ENCODE results near the gene ARID1B.

Gene ARID1B

DNA sequence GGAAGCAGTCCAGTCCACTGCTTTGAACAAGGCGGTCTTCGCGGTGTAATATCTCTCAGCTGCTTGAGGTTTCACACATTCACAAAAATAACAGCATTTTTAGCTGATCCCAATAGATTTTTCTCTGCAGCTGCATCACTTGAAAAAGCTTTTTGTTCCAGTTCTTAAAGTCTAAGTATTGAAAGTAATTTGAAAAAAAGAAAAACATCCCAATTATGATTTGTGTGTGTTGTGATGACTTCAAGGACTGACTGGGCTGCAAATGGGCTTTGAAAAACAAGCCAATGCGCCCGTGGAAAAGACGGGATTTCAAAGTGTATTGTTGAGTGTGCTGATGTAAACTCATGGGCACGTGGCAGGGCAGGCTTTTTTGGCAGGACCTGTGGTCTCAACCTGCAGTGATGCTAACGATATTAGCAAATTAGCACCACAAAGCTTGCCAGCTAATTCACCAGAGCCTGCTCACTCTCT, 395.1 kb downstream of the ARID1B start:
- Histone ChIP-seq H3K27me3 (ENCODE audit: insufficient read depth, low read length, poor library complexity) (no peaks in the 10 kb centered on the region), H3K27ac (ENCODE audit: low read length) (no peak overlapping the region), H3K4me2 (ENCODE audit: insufficient read depth, low read length) (no peak overlapping the region), H3K79me2 (ENCODE audit: insufficient read depth, low read length) (no peaks in the 10 kb centered on the region), H3K4me3 (ENCODE audit: low read depth in 1 of 2, low read length in 2 of 2) (no peak overlapping the region), H3K36me3 (ENCODE audit: insufficient read depth, low read length) (peaks cover 38% of the 10 kb centered on the region), H3K4me1 (ENCODE audit: insufficient read depth, low read length) (no peaks in the 10 kb centered on the region), H4K20me1 (ENCODE audit: insufficient read depth, low read length) (no peaks in the 10 kb centered on the region; the same call in 1 of the 2 replicates), H2AFZ (ENCODE audit: low read depth, low read length) (no peak overlapping the region), H3K9ac (ENCODE audit: low read depth, low read length) (no peak overlapping the region), H3K9me3 (ENCODE audit: insufficient read depth, low read length, severe bottlenecking) (no peaks in the 10 kb centered on the region)
- DNase-seq, result no peak
- no peak for ATAC-seq (ENCODE audit: insufficient read depth, low read depth)
- TF ChIP-seq, protein P1, sequence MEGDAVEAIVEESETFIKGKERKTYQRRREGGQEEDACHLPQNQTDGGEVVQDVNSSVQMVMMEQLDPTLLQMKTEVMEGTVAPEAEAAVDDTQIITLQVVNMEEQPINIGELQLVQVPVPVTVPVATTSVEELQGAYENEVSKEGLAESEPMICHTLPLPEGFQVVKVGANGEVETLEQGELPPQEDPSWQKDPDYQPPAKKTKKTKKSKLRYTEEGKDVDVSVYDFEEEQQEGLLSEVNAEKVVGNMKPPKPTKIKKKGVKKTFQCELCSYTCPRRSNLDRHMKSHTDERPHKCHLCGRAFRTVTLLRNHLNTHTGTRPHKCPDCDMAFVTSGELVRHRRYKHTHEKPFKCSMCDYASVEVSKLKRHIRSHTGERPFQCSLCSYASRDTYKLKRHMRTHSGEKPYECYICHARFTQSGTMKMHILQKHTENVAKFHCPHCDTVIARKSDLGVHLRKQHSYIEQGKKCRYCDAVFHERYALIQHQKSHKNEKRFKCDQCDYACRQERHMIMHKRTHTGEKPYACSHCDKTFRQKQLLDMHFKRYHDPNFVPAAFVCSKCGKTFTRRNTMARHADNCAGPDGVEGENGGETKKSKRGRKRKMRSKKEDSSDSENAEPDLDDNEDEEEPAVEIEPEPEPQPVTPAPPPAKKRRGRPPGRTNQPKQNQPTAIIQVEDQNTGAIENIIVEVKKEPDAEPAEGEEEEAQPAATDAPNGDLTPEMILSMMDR (IDR thresholded peaks at IDR 0.05; ENCODE audit: borderline replicate concordance, extremely low read depth, low read length, poor library complexity, severe bottlenecking), result no peak
- no peak for TF ChIP-seq EZH2 (IDR thresholded peaks at IDR 0.05; ENCODE audit: borderline replicate concordance, low read depth, low read length, severe bottlenecking)

DNA sequence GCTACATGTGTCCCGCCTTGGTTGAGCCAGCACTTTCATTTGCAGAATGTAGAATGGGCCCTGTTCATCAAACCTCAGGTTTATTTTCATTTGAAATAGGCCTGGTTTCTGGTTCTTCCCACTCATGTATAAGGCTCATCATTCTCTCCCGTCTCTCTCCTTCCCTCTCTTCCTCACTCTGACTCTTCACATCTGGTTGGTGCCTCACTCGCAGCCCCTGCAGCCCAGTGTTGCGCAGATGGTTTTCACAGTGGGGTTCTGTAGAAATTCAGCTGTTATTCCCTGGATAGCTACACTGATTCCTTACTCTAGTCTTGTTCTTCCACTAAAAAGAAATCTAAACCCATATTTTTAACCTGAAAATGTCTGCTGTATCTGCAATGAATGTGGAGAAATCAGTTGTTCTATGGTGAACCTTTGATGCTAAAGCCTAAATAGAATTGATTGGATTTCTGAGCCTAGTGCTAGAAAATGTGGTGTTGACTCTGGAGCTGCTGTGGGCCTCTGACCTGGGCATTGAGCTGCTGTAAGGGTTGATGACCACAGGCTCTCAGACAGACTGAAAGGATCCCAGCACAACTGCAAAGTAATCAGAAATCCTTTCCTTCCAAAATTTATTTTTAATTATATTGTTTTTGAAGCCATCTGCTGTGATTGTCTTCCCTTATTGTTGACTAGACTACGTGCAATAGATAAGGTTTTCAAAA, 395.8 kb downstream of the ARID1B start:
- no peaks in the 10 kb centered on the region for H3K79me2 ChIP-seq (ENCODE audit: insufficient read depth, low read length)
- no peaks in the 10 kb centered on the region for H3K27me3 ChIP-seq (ENCODE audit: insufficient read depth, low read length, poor library complexity)
- ATAC-seq (ENCODE audit: insufficient read depth, low read depth) (no peak), DNase-seq (no peak)
- no peak overlapping the region for H3K27ac ChIP-seq (ENCODE audit: low read length)
- H4K20me1 ChIP-seq (ENCODE audit: insufficient read depth, low read length), result no peaks in the 10 kb centered on the region; the same call in 1 of the 2 replicates
- H2AFZ ChIP-seq (ENCODE audit: low read depth, low read length), result no peak overlapping the region
- H3K4me1 ChIP-seq (ENCODE audit: insufficient read depth, low read length), result no peaks in the 10 kb centered on the region
- H3K4me2 ChIP-seq (ENCODE audit: insufficient read depth, low read length), result no peak overlapping the region
- H3K9ac ChIP-seq (ENCODE audit: low read depth, low read length), result no peak overlapping the region
- no peak for TF ChIP-seq EZH2 (IDR thresholded peaks at IDR 0.05; ENCODE audit: borderline replicate concordance, low read depth, low read length, severe bottlenecking)
- TF ChIP-seq, protein P1 (IDR thresholded peaks at IDR 0.05; ENCODE audit: borderline replicate concordance, extremely low read depth, low read length, poor library complexity, severe bottlenecking), result no peak
- peaks cover 30% of the 10 kb centered on the region for H3K36me3 ChIP-seq (ENCODE audit: insufficient read depth, low read length)
- no peaks in the 10 kb centered on the region for H3K9me3 ChIP-seq (ENCODE audit: insufficient read depth, low read length, severe bottlenecking)
- no peak overlapping the region for H3K4me3 ChIP-seq (ENCODE audit: low read depth in 1 of 2, low read length in 2 of 2)

DNA sequence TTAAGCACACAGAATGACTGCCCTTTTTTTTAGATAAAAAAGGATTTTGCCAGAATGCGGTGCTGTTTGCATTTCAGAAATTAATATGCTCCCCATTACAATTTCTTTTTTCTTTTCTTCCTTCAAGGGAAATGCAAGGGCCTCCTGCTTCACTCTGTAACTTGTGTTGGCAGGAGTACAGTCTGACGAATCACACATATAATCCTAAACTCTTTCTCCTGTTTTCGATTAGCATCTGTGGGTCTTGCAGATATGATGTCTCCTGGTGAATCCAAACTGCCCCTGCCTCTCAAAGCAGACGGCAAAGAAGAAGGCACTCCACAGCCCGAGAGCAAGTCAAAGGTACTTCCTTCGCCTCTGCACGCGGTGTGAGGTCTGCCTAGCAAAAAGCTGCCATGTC, 396.6 kb downstream of the ARID1B start:
- no peak for ATAC-seq (ENCODE audit: insufficient read depth, low read depth)
- Histone ChIP-seq H3K27me3 (ENCODE audit: insufficient read depth, low read length, poor library complexity) (no peaks in the 10 kb centered on the region), H2AFZ (ENCODE audit: low read depth, low read length) (no peak overlapping the region), H3K9me3 (ENCODE audit: insufficient read depth, low read length, severe bottlenecking) (no peaks in the 10 kb centered on the region), H4K20me1 (ENCODE audit: insufficient read depth, low read length) (no peaks in the 10 kb centered on the region; the same call in 1 of the 2 replicates), H3K9ac (ENCODE audit: low read depth, low read length) (no peak overlapping the region), H3K4me2 (ENCODE audit: insufficient read depth, low read length) (no peak overlapping the region), H3K27ac (ENCODE audit: low read length) (no peak overlapping the region), H3K36me3 (ENCODE audit: insufficient read depth, low read length) (peaks cover 22% of the 10 kb centered on the region), H3K4me1 (ENCODE audit: insufficient read depth, low read length) (no peaks in the 10 kb centered on the region), H3K4me3 (ENCODE audit: low read depth in 1 of 2, low read length in 2 of 2) (no peak overlapping the region), H3K79me2 (ENCODE audit: insufficient read depth, low read length) (no peaks in the 10 kb centered on the region)
- TF ChIP-seq EZH2 (IDR thresholded peaks at IDR 0.05; ENCODE audit: borderline replicate concordance, low read depth, low read length, severe bottlenecking), result no peak
- TF ChIP-seq, protein P1 (IDR thresholded peaks at IDR 0.05; ENCODE audit: borderline replicate concordance, extremely low read depth, low read length, poor library complexity, severe bottlenecking), result no peak
- DNase-seq, result no peak

Measured in DND-41 (cell line).